HG03460 (cell line): ENCODE data around the gene PDLIM1.
"Not testable (repeated sequence)": the region's sequence is repeated elsewhere in the genome, so short reads cannot be mapped to it uniquely, and the experiment has no call there.

Source experiments
- ATAC-seq: cut with Tn5 transposase; IDR thresholded peaks from one replicate; pipeline ENCODE4 v1.9.1; 2021; ENCODE audit not compliant: unreplicated experiment

PDLIM1 gene

DNA sequence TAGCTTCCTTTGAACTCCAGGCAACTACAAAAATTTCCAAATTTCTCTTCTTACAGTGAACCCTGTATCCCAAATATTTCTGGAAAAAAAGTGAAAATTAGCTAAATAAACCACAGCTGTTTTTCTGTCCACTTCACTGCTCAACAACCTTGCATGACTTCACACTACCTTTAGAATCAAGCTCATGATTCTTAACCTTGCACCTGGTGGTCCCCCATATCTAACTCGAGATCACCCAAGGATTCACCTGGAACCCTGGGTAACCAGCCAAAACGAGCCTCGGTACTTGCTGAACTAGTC, 47.5 kb downstream of the PDLIM1 start:
- no peak for ATAC-seq

DNA sequence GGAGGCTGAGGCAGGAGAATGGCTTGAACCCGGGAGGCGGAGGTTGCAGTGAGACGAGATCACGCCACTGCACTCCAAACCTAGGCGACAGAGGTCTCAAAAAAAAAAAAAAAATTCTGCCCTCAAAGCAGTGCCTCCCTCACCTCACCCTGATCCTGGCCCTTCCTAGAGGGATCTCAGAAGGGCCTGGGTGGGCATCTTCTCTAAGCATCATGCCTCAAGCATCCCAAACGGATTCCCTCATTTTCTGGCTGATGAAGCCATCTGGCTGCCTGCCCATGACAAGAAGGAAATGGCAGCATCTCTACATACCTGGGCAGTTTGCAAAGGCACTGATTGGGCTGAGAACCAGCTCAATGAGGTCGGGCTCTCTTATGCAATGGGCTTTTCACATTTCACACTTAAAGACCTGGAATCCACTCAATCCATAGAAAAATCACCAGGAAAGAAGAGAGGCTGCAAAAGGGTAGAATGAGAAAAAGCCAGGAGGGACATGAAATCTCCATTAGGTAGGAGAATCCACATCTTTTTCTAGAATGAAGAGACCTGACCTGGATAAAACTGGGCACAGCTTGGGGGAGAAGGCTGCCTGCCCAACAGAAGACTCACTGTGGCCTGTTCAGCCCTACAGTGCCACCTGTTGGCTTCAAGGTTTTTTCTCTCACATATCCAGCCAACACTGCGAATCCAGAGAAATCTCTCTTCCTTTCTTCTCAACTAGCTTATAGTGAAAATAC, 48.1 kb downstream of the PDLIM1 start:
- ATAC-seq = no peak

DNA sequence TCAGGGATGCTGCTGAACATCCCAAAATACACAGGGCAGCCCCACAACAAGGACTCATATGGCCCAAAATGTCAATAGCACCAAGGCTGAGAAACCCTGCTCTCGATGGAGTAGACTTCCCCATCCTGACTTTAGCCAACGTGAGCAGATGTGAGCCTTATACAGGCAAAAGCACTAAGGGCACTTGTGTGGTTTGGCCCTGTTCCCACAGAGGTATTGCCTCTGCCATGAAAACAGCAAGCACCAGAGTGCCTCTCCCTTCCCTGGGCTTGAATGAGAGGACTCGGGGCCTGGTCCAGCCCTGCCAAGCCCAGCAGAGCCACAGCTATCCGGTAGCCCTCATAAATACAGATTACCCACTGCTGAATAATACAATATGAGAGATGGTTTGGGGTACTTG, 49.3 kb downstream of the PDLIM1 start:
- ATAC-seq = no peak

DNA sequence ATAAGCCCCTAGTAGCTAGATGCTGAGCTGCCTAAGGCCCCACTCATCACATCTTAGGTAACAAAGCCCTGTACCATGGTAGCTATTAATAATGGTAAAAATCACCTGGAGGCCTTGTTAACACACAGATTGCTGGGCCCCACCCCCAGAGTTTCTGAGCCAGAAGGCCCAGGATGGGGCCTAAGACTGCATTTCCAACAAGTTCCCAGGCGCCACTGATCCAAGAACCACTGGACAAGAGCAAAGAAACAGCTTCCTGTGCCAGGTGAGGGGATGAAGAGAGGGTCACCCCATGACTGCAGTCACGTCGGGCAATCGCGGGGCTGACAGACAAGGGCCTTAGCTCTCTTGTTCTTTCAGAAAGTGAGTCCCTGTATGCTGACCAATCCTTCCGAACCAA, 50.0 kb downstream of the PDLIM1 start:
- no peak for ATAC-seq

DNA sequence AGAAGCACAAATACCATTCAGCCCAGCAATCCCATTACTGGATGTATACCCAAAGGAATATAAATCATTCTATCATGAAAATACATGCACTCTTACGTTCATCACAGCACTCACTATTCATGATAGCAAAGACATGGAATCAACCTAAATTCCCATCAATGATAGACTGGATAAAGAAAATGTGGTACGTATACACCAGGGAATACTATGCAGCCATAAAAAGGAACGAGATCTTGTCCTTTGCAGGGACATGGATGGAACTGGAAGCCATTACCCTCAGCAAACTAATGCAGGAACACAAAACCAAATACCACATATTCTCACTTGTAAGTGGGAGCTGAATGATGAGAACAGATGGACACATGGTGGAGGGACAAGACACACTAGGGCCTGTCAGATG, 50.7 kb downstream of the PDLIM1 start:
- ATAC-seq = not testable (repeated sequence)

DNA sequence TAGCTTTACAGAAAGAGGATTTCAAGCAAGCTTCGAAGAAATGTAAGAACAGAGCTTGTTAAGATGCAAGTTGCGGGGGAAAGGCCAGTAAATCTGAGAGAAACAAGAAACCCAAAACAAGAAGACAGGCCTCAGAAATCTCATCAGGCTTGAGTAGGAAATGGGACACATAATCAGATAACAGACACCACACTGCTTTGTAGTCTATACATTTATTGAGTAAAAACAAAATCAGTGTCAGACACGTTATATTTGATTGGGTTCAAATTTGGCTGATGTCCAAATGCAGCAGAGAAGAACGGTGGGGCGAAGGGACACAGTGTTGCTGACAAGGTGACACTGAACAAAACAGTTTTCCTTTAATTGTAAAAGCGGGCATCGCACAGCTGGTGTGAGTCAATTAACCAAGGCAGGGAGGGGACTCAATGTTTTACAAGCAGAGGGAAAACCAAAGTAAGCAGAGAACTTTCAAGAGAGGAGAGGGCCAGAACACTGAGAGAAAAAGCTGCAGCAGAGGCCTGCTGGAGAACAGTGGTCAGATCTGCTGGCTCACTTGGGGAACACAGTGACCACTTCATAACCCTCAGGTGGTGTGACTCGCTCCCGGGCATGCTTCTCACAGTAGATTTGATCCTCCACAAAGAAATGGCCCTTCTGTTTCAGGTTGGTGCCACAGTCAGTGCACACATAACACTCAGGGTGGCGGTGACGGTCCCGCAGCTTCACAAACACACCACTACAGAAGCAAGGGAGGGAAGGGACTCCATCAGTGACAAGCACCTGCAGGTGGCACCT, 53.2 kb downstream of the PDLIM1 start:
- no peak for ATAC-seq

DNA sequence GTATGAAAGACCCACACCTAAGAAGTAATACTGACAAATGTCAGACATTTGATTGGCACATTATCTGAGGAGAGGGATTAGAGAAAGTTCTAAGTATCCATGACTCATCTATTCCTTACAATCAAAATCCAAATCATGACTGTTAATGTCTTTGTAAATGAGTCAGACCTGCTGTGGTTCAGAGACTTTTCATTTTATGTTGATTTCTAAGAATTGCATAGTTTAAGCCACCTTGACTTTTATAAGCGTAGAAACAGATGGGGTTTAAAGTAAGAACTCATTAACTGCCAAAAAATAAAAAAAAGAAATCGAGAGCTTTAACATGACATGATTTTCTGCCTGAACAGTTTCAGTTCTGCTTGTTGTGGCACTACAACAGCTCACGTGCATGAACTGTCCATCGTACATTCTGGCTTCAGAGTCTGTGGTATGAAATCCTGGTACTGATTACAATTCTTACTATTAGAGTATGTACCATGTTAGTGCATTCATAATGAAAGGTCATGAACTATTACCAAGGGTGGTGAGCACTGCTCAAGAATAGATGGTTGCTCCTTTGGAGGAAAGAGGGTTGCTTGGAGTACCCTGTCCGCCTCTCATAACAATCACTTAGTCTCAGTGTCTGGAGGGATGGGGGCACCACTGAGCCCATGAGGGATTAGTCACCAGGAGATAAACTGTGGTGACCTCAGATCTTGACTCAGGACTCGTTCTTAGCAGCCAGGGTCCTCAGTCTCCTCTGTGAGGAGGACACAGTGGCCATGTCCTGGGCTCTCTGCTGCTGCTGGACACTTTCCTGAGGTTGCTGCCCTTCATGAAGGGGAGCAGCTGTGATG, 54.5 kb downstream of the PDLIM1 start:
- ATAC-seq = peak; percentile 95

DNA sequence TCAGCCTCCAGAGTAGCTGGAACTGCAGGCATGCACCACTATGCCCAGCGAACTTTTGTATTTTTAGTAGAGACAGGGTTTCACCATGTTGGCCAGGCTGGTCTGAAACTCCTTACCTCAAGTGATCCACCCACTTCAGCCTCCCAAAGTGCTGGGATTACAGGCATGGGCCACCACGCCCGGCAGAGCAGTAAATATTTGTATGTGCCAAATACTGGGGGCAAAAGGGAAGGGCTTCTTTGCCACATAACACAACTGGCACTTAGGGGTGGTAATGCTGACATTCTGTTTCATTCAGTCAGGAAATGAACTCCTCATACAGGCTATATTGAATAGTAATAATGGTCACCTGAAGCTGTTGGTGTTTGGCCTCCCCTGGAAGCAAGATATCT, 55.1 kb downstream of the PDLIM1 start:
- no peak for ATAC-seq

DNA sequence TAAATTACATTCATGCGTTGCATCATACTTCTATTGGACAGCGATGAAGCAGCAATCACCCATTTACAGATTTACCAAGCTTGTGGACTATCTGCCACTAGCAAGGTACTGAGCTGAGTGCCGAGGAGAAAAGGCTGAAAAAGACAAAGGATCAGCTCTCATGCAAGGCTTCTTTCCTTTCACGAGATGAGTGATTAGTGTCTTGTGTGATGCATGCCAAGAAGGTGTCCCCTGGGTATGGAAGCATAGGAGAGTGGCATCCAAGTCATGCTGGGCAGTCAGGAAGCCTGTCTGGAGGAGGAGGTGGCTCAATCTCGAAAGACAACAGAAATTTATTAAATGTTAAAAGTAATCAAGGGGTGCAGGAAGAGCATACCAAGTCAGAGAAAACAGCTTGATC, 55.9 kb downstream of the PDLIM1 start:
- no peak for ATAC-seq

DNA sequence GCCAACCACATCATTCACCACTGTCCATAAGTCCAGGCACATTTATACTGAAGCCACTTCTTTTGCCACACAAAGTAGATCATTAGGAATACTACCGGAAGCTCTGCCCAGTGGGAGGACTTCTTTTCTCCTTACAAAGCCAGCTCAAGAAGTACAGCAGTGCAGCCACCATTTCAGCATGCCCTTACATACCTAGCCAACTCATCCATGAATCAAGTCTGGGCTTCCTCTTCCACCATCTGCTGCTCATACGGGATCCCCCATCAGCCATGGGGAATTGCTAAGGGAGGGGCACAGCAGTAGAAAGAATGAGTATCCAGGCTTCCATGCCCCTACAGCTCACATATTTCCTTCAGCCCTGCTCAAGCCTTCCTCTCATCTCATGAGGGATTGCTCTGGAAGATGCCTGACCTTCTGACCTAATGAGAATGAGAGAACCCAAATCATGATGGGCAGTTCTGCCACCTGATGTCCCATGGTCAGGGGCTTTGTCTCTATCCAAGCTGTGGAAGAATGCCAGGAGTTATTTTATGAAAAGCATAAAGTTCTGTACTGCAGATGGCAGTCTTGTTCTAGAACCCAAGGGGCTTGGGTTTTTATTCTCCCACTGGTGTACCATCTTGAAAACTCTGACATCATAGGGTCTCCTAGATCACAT, 57.3 kb downstream of the PDLIM1 start:
- no peak for ATAC-seq

DNA sequence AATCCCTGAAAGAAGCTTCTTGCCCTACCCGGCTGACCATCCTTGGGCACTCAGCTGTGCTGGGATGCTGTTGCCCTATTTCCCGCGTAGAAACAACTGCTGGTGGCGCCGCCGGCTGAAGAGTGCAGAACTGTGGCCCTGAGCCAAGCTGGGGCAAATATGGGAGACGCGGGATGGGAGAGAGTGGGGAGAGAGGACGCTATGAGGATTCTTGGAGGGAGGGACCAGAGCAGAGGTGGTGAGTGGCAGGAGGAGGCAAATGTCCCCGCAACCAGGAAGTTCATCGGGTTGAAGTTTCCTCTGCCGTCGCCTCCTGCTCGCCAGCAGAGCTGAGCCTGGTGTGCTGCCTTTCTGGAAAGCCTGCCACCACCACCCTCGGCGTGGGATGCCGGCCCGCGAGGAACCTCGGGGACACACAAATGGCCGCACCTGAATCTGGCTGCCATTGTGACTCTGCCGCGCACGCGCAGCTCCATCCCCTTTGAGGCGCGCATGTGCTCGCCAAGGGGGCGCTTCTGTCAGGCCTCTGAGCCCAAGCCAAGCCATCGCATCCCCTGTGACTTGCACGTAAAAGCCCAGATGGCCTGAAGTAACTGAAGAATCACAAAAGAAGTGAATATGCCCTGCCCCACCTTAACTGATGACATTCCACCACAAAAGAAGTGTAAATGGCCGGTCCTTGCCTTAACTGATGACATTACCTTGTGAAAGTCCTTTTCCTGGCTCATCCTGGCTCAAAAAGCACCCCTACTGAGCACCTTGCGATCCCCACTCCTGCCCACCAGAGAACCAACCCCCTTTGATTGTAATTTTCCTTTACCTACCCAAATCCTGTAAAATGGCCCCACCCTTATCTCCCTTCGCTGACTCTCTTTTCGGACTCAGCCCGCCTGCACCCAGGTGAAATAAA, 59.9 kb downstream of the PDLIM1 start:
- not testable (repeated sequence) for ATAC-seq

DNA sequence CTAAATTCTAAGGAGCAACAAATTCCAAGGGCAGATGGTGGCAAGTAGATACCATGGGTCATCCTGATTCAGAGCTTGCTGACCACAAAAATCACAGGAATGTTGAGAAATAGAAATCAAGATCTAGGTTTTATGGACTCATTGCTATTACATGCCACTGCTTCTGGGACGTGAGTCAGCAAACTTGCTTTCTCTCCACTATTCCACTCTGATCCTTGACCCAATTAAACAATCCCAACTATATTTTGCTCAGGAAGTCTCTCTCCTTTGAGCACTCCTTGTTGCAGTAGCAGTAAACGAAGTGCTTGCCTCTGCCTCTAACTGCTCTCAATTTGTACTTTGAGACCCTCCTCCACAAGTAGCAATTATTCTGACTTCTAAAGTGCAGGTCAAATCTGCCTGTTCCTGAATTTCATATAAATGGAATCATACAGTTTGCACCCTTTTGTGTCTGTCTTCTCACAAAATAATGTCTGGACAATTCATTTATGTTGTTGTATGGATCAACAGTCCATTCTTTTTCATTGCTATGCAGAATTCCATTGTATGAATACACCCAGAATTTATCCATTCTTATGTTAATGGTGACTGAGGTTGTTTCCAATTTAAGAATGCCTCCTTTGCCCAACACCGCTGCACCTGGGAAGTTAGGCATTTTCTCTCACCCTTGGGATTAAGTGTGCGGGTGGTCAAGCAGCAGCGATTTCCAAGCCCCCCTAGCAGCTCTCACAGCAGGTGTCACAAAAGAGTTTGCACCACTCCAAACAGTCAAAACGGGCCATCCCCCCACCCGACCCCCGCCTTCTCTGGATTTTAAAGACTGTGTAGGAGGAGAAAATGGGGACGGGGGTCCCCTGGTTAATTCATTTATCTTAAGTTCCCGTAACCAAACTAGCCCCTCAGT, 60.8 kb downstream of the PDLIM1 start:
- ATAC-seq = no peak

DNA sequence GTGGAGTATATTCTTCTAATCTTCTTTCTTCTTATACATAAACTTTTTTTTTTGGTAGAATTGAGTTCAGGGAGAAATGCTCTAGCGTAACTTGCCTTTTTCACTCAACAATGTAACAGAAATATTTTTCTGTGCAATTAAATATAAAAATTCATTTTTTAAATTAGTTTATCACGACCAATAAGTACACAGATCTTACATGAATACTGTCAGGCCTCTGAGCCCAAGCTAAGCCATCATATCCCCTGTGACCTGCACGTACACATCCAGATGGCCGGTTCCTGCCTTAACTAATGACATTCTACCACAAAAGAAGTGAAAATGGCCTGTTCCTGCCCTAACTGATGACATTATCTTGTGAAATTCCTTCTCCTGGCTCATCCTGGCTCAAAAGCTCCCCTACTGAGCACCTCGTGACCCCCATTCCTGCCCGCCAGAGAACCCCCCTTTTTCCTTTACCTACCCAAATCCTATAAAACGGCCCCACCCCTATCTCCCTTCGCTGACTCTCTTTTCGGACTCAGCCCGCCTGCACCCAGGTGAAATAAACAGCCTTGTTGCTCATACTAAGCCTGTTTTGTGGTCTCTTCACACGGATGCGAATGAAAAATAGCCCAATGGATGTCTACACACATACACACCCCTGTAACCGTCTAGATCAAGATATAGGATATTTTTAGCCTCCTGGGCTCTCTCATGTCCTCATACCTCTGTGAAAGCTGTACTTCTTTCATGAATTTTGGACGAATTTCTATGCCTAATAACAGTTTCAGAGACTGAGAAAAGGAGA, 61.7 kb downstream of the PDLIM1 start:
- not testable (repeated sequence) for ATAC-seq

DNA sequence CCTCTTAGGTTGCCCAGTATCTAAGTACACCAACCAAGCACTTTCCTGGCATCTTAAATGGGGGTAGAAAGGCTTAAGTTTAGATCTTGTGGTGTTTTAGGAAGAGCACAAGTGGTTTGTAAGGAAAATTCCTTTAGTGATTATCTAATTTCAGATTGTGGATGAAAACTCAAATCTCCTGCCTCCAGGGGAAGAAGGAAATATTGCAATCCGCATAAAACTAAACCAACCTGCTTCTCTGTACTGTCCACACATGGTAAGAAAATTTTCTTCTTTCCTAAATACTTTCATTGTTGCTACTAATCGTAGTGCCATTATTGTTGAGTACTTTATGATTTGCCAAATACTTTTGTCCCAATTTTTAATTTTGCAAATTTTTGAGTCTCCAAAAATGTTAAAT, 65.7 kb downstream of the PDLIM1 start:
- ATAC-seq = no peak

DNA sequence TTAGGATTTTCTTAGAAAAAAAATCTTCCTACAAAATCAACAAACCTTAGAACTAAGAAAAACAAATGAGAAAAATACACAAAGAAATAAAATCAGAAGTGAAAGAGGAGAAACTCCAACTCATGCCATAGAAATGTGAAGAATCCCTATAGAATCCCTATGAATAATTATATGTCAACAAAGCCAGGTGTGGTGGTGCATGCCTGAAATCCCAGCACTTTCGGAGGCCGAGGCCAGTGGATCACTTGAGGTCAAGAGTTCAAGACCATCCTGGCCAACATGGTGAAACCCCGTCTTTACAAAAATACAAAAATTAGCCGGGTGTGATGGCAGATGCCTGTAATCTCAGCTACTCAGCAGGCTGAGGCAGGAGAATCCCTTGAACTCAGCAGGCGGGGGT, 69.7 kb downstream of the PDLIM1 start:
- ATAC-seq = no peak

DNA sequence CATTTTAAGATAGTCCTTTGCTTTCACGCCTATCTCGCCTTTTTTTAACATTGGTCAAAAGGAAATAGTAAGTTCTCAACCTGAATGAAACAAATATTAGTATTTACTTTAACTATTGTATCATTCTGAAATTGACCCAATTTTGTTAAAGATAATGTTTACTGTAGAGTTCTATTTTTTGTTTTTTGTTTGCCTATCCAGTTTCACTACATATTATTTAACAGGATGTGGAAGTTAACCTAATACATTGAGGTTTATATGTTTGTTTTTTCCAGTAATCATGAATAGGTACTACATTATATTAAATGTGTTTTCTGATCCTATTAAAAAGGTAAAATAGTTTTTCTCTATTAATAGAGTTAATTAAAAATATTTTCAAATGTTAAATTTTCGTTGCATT, 70.3 kb downstream of the PDLIM1 start:
- ATAC-seq = no peak

DNA sequence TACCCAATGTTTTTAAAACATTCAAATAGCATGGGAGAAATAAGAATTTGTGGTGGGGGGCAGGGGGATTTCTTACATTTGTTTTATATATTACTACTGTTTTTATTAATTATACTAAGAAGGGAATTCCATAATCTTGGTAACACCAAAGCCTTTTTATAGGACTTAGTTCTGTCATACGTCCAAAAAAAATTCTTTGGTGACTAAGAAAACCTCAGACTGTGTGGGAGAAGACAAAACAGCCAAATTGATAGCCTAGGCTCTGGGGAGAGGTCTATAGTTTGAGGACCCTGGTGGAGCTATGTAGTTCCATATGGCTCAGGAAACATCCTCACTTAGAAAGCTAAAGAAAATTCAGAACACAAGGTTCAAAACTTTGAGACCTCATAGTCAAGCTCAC, 73.3 kb downstream of the PDLIM1 start:
- no peak for ATAC-seq

DNA sequence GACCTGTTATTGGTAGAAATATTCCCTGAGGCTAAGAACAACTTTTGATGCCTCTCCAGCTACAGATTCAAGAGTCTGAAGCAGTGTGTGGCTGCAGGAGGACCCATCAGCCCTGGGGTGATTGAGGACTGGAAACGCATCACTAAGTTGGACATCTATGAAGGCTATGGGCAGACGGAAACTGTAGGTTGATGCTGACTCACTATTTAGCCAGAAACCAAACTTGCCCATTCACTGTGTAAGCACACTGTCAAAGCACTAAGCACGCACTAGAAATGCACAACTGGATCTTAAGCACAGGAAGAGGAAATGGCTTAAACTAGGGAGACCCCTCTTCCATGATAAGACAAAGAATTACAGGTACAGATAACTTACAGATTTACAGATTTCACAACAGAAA, 76.0 kb downstream of the PDLIM1 start:
- ATAC-seq = no peak

DNA sequence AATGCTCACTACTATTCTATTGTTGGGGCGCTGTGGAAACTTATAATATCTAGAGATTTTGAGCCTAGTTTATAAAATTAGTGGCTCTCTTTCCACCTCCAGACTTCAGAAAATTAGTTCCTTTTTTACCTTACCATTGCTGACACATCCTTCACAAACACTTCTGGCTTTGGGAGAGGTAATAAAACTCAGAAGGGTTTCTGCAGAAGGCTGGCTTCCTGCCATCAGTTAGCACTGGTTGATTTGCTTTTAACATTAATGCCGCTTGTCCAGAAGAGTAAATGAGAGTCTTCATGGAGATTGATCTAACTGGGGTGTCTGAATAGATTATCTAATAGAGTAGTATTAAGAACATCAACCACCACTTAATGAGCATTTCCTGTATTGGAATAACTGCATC, 76.4 kb downstream of the PDLIM1 start:
- no peak for ATAC-seq
